Measurements from ENCODE around the gene OR51B2.
"Not testable (repeated sequence)": the region's sequence is repeated elsewhere in the genome, so short reads cannot be mapped to it uniquely, and the experiment has no call there.

Gene OR51B2, protein sequence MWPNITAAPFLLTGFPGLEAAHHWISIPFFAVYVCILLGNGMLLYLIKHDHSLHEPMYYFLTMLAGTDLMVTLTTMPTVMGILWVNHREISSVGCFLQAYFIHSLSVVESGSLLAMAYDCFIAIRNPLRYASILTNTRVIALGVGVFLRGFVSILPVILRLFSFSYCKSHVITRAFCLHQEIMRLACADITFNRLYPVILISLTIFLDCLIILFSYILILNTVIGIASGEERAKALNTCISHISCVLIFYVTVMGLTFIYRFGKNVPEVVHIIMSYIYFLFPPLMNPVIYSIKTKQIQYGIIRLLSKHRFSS

DNA sequence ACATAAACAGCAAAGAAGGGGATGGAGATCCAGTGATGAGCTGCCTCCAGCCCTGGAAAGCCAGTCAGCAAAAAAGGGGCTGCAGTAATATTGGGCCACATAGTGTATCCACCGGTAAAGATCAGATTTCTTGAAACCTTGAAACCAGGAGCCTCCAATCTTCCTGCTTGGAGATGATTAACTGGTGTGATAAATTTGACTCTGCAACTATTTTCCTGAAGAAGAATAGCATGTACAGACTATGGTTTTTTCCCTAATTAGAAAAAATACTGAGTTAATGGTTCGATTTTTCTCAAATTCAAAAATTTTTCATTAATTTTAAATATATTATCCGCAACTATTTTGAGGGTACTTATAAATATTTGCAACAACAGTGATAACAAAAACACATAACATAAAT lies at the start of gene OR51B2:
Gene OR51B2 (minus strand): TSS at position 101 of the 400 bp plus-strand sequence. CDS start 0 bp downstream, at position 101.
- DNase-seq (ENCODE audit: low read depth in 2 of 2), result no peak

DNA sequence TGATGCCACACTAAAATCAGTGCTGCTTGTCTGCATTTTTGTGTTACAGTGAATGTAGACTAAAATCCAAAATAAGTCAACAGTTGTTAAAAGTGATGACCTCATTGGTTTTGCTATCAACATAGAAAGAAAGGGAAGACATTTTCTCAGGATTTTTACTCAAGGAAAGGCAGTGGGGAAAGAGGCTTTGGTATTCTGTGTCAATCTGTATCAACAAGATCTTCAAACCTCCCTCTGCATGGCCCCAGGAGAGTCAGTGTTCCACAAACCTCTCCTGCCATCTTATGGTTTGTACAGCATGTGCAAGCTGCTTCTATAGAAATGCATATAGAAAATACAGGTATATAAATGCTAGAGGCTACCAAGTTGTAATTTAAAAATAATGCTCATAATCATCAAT lies 45.7 kb upstream of the OR51B2 start:
- no peak for DNase-seq (ENCODE audit: low read depth in 2 of 2)

DNA sequence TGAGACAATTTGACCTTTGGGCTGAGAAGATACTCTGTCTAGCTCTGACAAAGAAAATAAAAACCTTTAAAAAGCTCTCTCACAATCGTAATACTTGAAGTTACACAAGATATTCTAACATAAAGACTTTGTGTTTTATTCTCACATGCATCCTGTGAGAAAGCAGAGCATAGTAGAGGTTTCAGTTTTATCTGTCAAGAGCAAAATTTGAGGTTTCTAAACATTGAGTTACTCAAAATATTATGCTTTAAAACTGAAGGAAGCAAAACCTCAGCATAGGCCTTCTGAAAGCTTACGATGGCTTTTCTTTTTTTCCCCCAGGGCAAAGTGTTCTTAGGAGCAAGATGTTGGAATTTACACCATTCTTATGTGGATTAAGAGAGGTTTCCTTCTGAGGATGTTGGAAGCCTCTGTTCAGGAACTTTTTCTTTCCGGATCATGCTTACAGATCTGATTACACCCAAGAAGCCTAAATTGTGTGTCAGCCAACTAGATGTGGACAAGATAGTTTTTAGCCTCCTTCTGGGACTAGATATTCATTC lies 44.5 kb upstream of the OR51B2 start:
- no peak for DNase-seq (ENCODE audit: low read depth in 2 of 2)

DNA sequence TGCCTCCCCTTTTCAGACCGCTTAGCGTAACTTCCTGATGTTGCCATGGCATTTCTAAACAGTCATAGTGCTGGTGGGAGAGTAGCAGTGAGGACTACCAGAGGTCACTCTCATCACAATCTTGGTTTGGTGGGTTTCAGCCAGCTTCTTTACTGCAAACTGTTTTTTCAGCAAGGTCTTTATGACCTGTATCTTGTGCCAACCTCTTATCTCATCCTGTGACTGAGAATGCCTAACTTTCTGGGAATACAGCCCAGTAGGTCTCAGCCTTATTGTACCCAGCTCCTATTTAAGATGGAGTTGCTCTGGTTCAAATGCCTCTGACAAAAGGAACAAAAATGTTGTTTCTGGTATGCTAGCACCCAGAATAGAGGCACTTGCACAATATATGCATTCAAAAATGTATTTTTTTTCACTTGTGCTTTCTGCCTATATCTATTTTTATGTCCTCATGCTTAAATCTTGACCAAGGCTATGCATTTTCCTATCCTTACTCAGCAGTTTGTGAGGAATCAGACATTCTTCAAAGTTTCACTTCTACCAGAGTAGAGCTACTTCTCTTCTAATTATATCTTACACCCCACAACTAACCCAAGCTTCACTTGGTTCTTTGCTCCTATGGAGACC lies 43.5 kb upstream of the OR51B2 start:
- DNase-seq (ENCODE audit: low read depth in 2 of 2), result no peak

DNA sequence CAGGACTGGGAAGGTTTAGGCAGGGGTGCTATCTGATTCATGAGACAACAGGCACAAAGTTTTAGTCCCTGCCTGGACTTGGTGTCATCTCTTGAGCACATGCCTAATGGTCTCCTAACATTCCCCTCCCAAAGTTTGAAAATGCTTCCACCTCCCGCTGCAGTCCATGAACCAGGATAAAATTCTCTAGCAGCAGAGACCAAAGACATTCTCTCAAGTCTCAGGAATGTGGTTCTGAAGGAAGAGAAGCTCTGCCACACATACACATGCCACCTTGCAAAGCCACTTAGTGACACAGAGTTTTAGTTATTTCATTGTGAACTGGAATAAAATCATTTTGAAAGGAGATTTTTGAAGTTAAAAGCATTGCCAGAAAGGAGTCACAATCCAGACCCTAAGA lies 42.8 kb upstream of the OR51B2 start:
- no peak for DNase-seq (ENCODE audit: low read depth in 2 of 2)

DNA sequence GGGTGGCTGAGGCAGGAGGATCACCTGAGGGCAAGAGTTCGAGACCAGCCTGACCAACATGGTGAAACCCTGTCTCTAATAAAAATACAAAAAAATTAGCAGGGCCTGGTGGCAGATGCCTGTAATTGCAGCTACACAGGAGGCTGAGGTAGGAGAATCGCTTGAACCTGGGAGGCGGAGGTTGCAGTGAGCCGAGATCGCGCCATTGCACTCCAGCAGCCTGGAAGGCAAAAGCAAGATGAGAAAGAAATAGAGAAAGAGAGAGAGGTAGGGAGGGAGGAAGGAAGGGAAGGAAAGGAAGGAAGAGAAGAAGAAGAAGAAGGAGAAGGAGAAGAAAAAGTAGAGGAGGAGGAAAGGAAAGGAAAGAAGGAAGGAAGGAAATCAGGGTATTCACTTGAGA lies 42.3 kb upstream of the OR51B2 start:
- not testable (repeated sequence) for DNase-seq (ENCODE audit: low read depth in 2 of 2)

DNA sequence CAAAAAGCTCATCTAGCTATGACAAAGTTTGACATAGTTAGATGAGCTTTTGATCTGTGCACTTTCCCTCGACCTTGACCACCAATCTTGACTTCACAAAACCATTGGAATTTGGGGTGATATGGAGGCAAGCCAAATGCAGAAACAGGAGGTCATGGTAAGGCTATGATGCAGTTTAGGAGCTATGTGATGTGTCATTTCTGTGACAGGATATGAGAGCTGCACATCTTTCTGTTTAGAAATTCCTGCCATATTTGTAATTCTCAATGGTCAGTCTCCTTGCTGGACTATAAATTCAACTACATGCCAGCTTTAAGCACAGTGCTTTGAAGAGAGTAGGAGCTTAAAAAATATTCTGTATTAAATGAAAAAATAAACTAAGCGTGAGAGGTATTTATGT lies 40.1 kb upstream of the OR51B2 start:
- no peak for DNase-seq (ENCODE audit: low read depth in 2 of 2)

DNA sequence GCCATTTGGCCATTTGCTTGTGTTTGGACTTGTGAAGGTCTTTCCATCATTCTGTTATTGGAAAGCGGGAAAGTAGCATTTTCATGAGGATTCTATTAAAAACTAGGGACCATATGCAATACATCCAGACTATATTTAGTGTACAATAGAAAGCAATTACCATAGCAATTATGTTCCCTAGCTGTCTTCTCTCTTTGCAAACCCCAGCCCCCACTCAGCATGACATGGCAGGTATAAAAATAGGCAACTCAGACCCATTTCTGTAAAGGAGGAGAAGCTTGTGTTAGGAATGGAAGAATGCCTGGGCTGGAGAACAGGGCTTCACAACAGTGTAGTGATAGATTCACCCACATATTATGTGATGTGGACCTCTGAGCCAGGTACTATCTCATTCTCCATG lies 39.6 kb upstream of the OR51B2 start:
- no peak for DNase-seq (ENCODE audit: low read depth in 2 of 2)

DNA sequence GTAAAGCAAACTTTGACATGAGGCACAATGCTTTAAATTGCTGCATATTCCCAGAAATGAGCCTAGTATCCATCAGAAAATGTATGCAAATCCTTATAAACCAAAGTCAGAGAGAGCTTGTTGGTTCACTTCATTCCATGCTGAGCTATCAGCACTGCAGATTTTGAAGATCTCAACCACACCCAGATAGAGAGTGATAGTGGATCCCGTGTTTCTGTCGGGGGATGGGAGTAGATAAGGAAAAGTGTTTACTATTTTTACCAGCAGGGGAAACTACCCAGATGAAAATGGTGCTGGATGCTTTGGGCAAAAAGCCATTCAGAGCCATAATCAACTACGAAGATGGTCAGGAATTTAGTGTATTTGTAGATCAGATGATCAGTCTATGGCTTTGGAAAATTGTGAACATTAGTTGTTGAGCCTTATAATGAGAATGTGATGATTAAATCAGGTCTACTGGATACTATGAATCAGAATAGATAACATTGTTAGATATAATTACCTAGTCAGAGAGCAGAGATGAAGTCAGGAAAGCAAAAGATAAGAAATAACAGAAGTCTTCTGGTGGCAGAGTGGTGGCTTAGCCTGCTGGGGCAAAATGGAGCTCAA lies 38.0 kb upstream of the OR51B2 start:
- DNase-seq (ENCODE audit: low read depth in 2 of 2), result no peak

DNA sequence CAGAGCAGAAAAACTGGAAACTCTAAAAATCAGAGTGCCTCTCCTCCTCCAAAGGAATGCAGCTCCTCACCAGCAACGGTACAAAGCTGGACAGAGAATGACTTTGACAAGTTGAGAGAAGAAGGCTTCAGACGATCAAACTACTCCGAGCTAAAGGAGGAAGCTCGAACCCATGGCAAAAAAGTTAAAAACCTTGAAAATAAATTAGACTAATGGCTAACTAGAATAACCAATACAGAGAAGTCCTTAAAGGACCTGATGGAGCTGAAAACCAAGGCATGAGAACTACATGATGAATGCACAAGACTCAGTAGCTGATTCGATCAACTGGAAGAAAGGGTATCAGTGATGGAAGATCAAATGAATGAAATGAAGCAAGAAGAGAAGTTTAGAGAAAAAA lies 31.9 kb upstream of the OR51B2 start:
- DNase-seq (ENCODE audit: low read depth in 2 of 2), result not testable (repeated sequence)

DNA sequence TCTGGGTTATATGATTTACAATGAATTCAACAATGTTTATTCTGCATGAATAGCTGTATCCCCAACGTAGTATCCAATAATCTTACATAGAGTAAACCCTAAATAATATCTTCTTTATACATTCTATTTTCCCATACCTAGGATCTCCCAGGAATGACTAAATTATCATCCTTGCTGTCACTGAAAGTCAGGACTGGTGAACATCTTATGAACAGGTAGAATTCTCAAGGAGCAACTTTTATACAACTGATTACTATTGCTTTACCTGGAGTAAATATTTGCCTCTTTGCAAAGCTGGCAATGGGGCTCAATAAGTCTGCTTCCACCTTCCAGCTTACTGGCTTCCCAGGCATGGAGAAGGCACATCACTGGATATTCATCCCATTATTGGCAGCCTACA lies 27.1 kb upstream of the OR51B2 start, which contains the start of gene OR51B6:
Gene OR51B6 (plus strand): TSS at position 301 of the 400 bp plus-strand sequence. CDS start 0 bp downstream, at position 301.
- DNase-seq (ENCODE audit: low read depth in 2 of 2), result no peak

DNA sequence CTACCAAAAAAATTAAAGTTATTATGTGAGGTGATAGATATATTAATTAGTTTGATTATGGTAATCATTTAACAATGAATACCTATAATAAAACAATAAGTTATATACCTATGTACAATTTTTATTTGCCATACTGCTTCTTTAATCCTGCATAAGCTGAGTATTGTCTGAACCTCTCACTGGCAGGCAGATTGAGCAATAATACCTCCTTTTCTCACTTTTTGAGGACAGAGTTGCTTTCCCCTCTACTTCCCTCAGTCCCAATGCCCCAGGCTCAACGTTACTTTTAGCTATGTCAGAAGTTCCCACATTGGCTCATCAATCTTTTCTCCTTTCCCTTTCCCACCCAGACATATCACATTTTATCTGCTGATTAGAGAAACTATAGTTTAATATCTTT lies 25.5 kb upstream of the OR51B2 start:
- DNase-seq (ENCODE audit: low read depth in 2 of 2), result no peak

DNA sequence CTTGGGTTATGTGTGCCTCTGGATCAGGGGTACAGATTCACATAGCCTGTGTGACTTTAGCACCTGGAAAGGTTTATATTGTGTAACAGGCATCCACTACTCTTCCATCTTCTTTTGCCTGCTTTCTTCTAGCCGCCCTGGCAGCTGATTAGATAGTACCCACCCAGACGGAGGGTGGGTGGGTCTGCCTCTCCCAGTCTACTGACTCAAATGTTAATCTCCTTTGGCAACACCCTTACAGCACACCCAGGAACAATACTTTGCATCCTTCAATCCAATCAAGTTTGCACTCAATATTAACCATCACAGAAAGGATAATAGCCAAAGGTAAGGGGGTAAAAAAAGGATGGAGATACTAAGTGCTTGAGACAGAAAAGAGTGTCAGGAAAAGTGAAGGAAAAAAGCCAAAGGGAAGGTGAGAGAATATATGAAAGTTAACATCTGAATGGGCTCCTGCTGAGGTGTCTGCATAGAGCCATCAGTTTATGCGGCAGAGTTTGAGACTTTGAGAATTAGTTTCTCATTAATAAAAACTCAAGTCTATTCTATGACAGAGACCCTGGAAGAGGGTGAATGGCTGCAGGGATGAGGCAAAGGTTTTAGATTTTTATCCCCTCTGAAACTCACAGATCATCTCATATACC lies 24.6 kb upstream of the OR51B2 start:
- no peak for DNase-seq (ENCODE audit: low read depth in 2 of 2)

DNA sequence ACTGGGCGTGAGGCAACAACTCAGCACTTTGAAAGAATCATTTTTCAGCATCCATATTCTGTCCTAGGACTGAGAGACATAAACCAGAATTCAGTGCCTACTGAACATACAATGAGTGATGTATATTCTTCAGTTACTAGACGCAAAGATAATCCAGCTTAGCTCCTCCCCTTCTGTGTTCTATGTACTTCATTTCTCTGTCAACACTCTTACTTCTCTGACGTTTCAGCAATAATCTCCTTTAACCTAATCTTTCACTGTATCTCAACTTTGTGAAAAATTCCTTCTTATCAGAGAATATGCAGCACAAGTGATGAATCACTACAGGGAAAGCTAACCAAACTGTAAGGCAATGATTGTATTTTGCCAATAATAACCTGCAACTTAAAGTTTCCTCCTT lies 21.7 kb upstream of the OR51B2 start:
- no peak for DNase-seq (ENCODE audit: low read depth in 2 of 2)

DNA sequence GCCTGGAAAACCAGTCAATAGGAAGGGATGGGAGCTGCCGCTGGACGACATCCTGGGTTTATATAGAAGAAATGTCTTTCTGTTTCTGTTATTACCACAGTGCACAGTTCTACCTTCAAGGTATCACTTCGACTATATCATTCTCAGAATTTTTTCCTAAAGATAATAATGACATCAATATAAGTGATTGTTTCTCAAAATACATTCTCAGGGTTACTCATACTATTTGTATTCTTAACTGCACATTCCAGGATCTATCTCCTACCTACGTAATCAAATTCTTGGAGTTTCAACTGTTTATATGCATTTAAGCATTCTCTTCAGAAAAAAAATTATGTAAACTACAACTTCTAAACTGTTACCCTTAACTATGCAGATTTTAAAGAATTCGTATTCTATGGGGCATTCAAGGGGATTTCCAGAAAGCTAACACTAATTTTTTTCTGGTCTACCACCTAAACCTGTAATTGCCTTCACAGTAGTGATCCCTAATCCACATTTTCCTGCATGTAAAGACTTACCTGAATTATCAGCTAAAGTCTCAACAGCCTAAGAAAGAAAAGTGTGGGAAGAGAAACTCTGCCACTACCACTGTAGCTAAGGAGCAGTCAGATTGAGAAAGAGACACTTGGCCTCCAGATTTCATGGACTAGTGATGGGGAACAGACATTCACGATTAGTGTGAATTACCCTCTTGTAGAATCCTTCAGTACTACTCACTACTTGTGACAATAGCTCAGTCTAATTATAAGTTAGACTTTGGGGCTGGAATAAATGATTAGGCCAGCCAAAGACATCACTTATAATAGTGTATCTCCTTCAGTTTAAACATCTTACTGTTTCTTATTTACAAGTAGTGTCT lies 19.6 kb upstream of the OR51B2 start, which contains the start of gene OR51B5:
Gene OR51B5 (minus strand): TSS at position 51 of the 862 bp plus-strand sequence. CDS start 0 bp downstream, at position 51.
- no peak for DNase-seq (ENCODE audit: low read depth in 2 of 2)

DNA sequence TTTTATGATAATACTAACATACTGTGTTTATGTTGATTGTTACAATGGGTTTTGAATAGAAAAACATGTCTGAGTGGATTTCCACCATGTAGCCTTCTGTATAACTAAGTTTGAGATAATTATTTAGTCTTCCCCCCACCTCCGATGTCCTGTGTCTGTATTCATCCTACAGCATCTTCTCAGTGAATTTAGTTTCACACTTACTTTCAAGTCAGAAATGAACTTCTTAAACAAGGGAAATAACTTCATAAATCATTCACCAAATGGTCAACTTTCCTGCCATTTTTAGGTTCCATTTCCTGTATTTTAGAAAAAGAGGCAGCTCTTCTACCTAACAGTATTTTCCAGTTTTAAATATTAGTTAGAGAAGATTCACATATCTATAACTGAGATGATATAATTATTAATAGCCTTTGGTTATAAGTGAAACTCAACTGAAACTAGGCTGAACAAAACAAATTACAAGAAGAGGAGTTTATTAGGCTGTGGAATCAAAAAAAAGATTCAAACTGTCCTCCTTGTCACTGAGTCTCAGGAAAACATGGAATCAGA lies 15.8 kb upstream of the OR51B2 start:
- DNase-seq (ENCODE audit: low read depth in 2 of 2), result no peak

DNA sequence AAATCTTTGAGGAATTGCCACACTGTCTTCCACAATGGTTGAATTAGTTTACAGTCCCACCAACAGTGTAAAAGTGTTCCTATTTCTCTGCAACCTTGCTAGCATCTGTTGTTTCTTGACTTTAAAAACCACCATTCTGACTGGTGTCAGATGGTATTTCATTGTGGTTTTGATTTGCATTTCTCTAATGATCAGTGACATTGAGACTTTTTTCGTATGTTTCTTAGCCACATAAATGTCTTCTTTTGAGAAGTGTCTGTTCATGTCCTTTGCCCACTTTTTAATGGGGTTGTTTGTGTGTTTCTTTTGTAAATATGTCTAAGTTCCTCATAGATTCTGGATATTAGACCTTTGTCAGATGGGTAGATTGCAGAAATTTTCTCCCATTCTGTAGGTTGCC lies 13.2 kb upstream of the OR51B2 start:
- not testable (repeated sequence) for DNase-seq (ENCODE audit: low read depth in 2 of 2)

DNA sequence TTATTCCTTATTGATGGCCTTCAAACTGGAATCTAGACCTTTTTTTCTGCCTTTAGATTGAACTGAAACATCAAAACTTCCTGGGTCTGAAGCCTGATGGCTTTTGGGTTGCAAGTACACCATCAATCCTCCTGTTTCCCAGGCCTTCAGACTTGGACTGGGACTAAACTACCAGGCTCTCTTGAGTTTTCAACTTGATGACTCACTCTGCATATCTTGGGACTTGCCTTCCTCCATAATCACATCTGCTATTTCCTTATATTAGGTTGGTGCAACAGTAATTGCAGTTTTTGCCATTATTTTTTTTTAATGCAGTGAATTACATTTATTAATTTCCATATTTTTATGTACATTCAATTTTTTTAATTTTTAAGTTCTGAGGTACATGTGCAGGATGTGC lies 12.2 kb upstream of the OR51B2 start:
- DNase-seq (ENCODE audit: low read depth in 2 of 2), result no peak

DNA sequence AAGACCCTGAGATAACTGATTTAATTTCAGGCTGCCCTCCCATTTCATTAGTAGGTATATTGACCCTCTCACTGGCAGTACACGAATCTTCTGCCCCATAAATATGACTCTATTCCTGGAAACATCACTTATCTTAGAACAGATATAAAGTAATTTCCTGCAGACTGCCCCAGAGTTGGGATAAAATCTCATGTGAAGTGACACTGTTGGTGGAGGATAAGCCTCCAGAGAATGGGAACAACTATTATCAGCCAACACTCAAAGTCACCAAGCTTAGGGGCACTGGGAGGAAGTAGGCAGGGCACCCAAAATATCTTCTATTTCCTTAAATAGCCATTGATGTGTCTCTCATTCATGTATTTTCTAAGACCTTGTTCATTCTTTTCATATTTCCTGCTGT lies 11.1 kb upstream of the OR51B2 start:
- no peak for DNase-seq (ENCODE audit: low read depth in 2 of 2)

DNA sequence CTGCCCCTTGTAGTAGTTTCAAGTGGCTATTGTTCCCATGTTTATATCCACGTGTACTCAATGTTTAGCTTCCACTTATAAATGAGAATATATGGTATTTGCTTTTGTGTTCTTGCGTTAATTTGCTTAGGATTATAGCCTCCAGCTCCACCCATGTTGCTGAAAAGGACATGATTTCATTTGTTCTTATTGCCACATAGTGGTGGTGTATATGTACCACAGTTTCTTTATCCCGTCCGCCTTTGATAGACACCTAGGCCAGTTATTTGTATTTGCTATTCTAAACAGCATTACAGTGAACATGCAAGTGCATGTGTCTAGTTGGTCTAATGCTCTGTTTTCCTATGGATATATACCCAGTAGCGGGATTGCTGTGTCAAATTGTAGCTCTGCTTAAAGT lies 6.8 kb downstream of the OR51B2 start:
- DNase-seq (ENCODE audit: low read depth in 2 of 2), result no peak

Data from activated CD8-positive, alpha-beta memory T cell treated with anti-CD3 and anti-CD28 coated beads for 4 hours (primary cell).